AG10803 (cell line): ENCODE measurements around the gene SF3A1.

Experiments used
- DNase-seq: peaks from one replicate; pipeline ENCODE4 v3.0.0; 2010; ENCODE audit warnings: low read depth
- H3K4me3 ChIP-seq: 2 replicates; pipeline ENCODE4 v1.5.1; 2011; ENCODE audit warnings: mild to moderate bottlenecking, low read length, control low read depth
- CTCF ChIP-seq: conservative IDR thresholded peaks from 2 replicates; pipeline ENCODE4 v1.5.1; 2011; ENCODE audit warnings: mild to moderate bottlenecking, low read length, control low read depth, inconsistent platforms

Gene SF3A1

GRCh38 chr22:30290342-30291057 is 66.2 kb downstream of the SF3A1 start:
- DNase-seq: peak; percentile 75
- peak overlapping the region; percentile 57; the same call in 1 of the 2 replicates for H3K4me3 ChIP-seq

GRCh38 chr22:30289980-30290313 is 66.7 kb downstream of the SF3A1 start:
- TF ChIP-seq CTCF: no peak
- DNase-seq: no peak
- peak overlapping the region; percentile 57 for H3K4me3 ChIP-seq

More at GRCh38 chr22:30290342-30291057, 66.2 kb downstream of the SF3A1 start:
- TF ChIP-seq CTCF: no peak

- peak within 1 kb of the TSS; percentile 84 for H3K4me3 ChIP-seq
- DNase-seq: peak; percentile 97
- TF ChIP-seq CTCF: no peak
Measured at GRCh38 chr22:30289141-30289979, 67.3 kb downstream of the SF3A1 start, which contains the start of gene CASTOR1. Gene CASTOR1 (minus strand): TSS chr22:30289505. CDS start chr22:30289497, 8 bp downstream.

GRCh38 chr22:30288419-30289140 is 68.1 kb downstream of the SF3A1 start:
- no peak for TF ChIP-seq CTCF
- DNase-seq: no peak
- H3K4me3 ChIP-seq: peak overlapping the region; percentile 84

GRCh38 chr22:30287648-30288418 is 68.9 kb downstream of the SF3A1 start:
- peak; percentile 93 for DNase-seq
- H3K4me3 ChIP-seq: peak overlapping the region; percentile 84
- peak; percentile 67 for TF ChIP-seq CTCF

GRCh38 chr22:30286813-30287647 is 69.7 kb downstream of the SF3A1 start:
- no peak for DNase-seq
- no peak overlapping the region for H3K4me3 ChIP-seq
- peak; percentile 69 for TF ChIP-seq CTCF
